Measurements from ENCODE around the gene OR6J1. TPM values are rescaled to one million over a fixed set of nuclear protein-coding genes. Genes with fewer than 3 reads are reported as not detected.

Gene OR6J1
- total RNA-seq, 2 donors from 2014 or later, result not detected

DNA sequence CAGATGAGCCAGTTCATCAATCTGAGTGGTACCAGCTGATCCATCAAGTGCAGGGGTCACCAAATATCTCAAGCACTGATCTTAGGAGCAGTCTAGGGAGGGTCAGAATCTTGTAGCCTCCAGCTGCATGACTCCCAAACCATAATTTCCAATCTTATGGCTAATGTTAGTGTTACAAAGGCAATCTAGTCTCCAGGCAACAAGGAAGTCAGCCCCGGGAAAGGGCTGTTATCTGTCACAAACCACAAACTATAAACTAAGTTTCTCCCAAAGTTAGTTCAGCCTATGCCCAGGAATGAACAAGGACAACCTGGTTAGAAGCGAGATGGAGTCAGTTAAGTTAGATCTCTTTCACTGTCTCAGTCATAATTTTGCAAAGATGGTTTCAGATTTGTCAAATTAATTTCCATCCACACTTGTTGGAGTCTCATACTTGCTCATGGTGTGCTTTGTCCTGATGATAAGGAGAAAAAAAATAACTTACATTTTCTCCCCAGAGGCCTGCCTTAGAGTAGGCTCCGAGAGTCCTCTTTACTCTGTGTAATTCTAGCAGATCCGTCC, 49.9 kb downstream of the OR6J1 start:
- H3K4me1 ChIP-seq, result peaks cover 16% of the 10 kb centered on the region
- intact Hi-C loops (cut with DNase I), result no loop called here
- no peak for DNase-seq
- H3K4me3 ChIP-seq, result no peak overlapping the region
- no peaks in the 10 kb centered on the region for H3K36me3 ChIP-seq (replicated peaks in 1 of 2; ENCODE audit: insufficient read depth in 1 of 2, low read depth in 2 of 2)
- WGBS, 2 donors, result 39 to 54% methylated on average over 4 of the region's 4 CpGs
- H3K27me3 ChIP-seq, result no peaks in the 10 kb centered on the region
- ATAC-seq, result no peak
- no peak for TF ChIP-seq CTCF (IDR thresholded peaks at IDR 0.05)
- TF ChIP-seq POLR2A (IDR thresholded peaks at IDR 0.05), result no peak
- no peaks in the 10 kb centered on the region for H3K9me3 ChIP-seq
- no peak overlapping the region for H3K27ac ChIP-seq

- ATAC-seq, result no peak
- Histone ChIP-seq H3K4me1 (peaks cover 14% of the 10 kb centered on the region), H3K27ac (no peak overlapping the region), H3K36me3 (replicated peaks in 1 of 2; ENCODE audit: insufficient read depth in 1 of 2, low read depth in 2 of 2) (no peaks in the 10 kb centered on the region), H3K4me3 (no peak overlapping the region), H3K9me3 (no peaks in the 10 kb centered on the region), H3K27me3 (no peaks in the 10 kb centered on the region)
- no peak for TF ChIP-seq CTCF (IDR thresholded peaks at IDR 0.05)
- no peak for TF ChIP-seq POLR2A (IDR thresholded peaks at IDR 0.05)
- intact Hi-C loops (cut with DNase I), result no loop called here
- DNase-seq, result no peak
- 77 to 78% methylated on average over 2 of the region's 2 CpGs for whole genome bisulfite sequencing, 2 donors
Measured at GRCh38 chr14:22593601-22594000, 50.6 kb downstream of the OR6J1 start.

- Histone ChIP-seq H3K9me3 (no peaks in the 10 kb centered on the region), H3K4me3 (no peak overlapping the region), H3K27me3 (no peaks in the 10 kb centered on the region), H3K4me1 (peaks cover 16% of the 10 kb centered on the region), H3K36me3 (replicated peaks in 1 of 2; ENCODE audit: insufficient read depth in 1 of 2, low read depth in 2 of 2) (no peaks in the 10 kb centered on the region), H3K27ac (no peak overlapping the region)
- no peak for DNase-seq
- intact Hi-C loops (cut with DNase I), result no loop called here
- WGBS, 2 donors, result 43 to 47% methylated on average over 3 of the region's 3 CpGs
- ATAC-seq, result no peak
- TF ChIP-seq POLR2A (IDR thresholded peaks at IDR 0.05) (no peak), CTCF (IDR thresholded peaks at IDR 0.05) (no peak)
Measured at GRCh38 chr14:22593189-22593588, 51.0 kb downstream of the OR6J1 start.

GRCh38 chr14:22589096-22589839, 54.9 kb downstream of the OR6J1 start, which contains the start of gene DAD1:
TSS of gene DAD1 (minus strand) at chr14:22589224. CDS start at chr14:22589157, 67 bp downstream.
- H3K27ac ChIP-seq, result peak within 1 kb of the TSS; percentile 74 to 95 (median 90)
- TF ChIP-seq POLR2A (IDR thresholded peaks at IDR 0.05) (peak; percentile 48 to 91 (median 85)), CTCF (IDR thresholded peaks at IDR 0.05) (no peak)
- 0 to 1% methylated on average over 8 to 44 of the region's 44 CpGs for WGBS, 2 donors
- H3K4me3 ChIP-seq, result peak within 1 kb of the TSS; percentile 58 to 59
- H3K4me1 ChIP-seq, result peaks cover 50% of the 10 kb centered on the region
- H3K9me3 ChIP-seq, result no peaks in the 10 kb centered on the region
- peak; percentile 98 to 100 (median 100) for DNase-seq
- H3K36me3 ChIP-seq (replicated peaks in 1 of 2; ENCODE audit: insufficient read depth in 1 of 2, low read depth in 2 of 2), result no peaks in the 10 kb centered on the region
- peak; percentile 99 for ATAC-seq
- intact Hi-C loops (cut with DNase I), result no loop called here
- H3K27me3 ChIP-seq, result no peaks in the 10 kb centered on the region

Data from body of pancreas (tissue), 4 donors.